T-helper 2 cell (primary cell): ENCODE data around the gene DCAF11.

Experiments
- DNase-seq, 5 experiments: peaks; one replicate each; pipeline versions ENCODE4 v3.0.0 to v3.0.0-alpha.2; 2012 to 2022

DCAF11 gene

DNA sequence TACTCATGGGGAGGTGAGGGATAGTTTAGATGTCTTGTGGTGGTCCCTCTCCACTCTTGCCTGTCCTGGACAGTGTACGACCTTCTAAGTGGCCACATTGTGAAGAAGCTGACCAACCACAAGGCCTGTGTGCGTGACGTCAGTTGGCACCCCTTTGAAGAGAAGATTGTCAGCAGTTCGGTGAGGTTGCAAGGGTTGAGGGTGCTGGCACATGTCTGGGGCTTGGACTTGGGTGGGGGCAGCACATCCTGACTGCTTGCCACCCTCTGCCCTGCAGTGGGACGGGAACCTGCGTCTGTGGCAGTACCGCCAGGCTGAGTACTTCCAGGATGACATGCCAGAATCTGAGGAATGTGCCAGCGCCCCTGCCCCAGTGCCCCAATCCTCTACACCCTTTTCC is 8.3 kb downstream of the DCAF11 start:
- no peak for DNase-seq

DNA sequence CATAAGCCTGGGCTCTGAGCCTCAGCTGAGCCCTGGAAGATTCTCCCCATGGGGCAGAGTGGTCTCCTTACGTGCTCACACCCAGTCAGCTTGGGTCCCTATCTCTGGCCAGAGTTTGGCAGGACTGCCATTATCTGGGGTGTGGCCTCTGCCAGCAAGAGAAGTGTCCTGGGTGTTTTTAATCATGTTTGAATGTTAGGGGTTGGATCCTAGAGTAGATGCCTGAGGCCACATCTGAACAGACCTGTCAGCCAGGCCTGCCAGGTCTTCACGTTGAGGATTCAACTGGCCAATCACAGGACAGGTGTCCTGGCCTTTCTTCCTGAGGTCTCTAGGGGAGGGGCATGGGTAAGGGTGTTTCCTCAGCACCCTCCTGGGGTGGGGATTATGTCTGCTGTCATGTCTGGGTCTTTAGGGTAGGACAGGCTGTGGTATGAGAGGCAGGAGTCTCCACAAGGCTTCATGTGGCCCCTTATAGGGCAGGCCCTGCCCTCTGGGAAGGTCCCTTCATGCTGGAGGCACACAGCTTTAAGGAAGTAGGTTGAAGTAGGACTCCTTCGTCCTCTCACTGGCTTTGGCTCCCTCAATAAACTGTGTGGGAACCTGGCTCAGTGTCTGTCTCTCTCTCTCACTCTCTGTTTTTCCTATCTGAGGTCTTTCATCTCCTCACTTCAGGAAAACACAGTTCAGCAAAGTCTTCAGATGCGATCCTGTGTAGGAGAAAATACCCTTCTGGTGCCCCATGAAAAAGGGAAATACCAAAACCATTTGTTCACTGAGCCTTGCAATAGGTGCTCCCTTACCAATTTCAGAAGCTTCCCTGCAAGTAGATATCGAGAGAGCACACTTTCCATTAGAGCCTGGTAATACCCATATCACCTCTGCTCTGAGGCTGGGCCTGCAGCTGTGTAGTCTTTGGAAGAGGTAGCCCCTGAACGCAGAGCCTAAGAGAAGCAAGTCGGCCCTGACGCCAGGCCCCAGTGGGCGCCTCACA is 9.1 kb downstream of the DCAF11 start:
- DNase-seq, result no peak

DNA sequence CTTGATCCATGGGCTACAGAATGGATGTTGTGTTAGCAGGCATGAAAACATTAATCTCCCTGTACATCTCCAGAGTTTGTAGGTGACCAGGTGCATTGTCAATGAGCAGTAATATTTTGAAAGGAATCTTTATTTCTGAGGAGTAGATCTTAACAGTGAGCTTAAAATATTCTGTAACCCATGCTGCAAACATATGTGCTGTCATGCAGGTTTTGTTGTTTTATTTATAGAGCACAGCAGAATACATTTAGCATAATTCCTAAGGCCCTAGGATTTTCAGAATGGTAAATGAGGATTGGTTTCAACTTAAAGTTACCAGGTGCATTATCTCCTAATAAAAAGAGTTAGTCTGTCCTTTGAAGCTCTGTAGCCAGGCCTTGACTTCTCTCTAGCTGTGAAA is 12.4 kb downstream of the DCAF11 start:
- DNase-seq, result no peak

GRCh38 chr14:24127673-24128072 is 13.1 kb downstream of the DCAF11 start:
- no peak for DNase-seq

DNA sequence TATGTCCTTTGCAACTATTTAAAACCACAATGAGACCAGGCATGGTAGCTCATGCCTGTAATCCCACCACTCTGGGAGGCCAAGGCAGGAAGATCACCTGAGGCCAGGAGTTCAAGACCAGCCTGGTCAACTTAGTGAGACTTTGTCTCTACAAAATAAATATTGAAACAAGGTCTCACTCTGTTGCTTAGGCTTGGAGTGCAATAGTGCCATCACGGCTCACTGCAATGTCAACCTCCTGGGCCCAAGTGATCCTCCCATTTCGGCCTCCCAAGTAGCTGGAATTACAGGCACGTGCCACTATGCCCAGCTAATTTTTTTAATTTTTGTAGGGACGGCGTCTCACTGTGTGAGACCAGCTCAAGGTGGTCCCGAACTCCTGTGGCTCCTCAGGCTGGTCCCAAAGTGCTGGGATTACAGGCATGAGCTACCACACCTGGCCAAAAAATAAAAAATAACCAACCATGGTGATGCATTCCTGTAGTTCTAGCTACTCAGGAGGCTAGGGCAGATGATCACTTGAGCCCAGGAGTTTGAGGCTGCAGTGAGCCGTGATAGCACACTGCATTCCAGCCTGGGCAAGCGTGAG is 14.9 kb downstream of the DCAF11 start:
- no peak for DNase-seq

- DNase-seq, result no peak
Measured at GRCh38 chr14:24130380-24130716, 15.8 kb downstream of the DCAF11 start, which contains the start of gene FITM1. Gene FITM1 (plus strand): TSS chr14:24130659. CDS start chr14:24131564, 905 bp downstream.

- DNase-seq, result no peak
Measured at GRCh38 chr14:24130717-24131548, 16.4 kb downstream of the DCAF11 start.

GRCh38 chr14:24131549-24131966 is 17.0 kb downstream of the DCAF11 start:
- DNase-seq, result no peak

DNA sequence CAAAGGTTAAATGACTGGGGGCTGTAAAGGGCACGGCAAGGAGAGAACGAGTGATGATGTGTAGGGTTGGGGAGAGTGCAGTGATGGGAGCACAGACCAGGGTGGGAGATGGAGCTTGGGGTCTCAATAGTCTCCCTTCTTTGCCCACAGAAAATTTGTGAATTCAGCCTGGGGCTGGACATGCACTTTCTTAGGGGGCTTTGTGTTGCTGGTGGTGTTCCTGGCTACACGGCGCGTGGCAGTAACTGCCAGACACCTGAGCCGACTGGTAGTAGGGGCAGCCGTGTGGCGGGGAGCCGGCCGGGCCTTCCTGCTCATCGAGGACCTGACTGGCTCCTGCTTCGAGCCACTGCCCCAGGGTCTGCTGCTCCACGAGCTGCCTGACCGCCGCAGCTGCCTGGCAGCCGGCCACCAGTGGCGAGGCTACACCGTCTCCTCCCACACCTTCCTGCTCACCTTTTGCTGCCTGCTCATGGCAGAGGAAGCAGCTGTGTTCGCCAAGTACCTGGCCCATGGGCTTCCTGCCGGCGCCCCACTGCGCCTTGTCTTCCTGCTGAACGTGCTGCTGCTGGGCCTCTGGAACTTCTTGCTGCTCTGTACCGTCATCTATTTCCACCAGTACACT is 17.6 kb downstream of the DCAF11 start:
- DNase-seq, result peak in 1 of 5 experiments; percentile 10

GRCh38 chr14:24132976-24133375 is 18.4 kb downstream of the DCAF11 start:
- DNase-seq, result no peak

DNA sequence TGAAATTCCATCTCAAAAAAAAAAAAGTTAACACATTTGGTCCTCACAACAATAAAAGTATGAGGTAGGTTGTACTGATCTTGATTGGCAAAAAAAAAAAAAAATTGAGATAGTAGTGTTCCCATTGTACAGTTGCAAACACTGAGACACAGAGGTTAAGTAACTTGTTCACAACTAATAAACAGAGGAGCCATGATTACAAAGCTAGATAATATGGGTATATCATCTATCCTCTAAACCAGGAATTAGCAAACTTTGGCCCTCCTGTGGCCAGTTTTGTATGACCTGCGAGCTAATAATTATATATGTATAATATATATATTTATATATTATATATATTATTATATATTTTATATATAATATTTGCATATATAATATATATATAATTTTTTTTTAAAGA is 19.2 kb downstream of the DCAF11 start:
- no peak for DNase-seq

- peak in 1 of 5 experiments; percentile 19 for DNase-seq
Measured at GRCh38 chr14:24135584-24135833, 20.9 kb downstream of the DCAF11 start.

- peak; percentile 87 to 93 (median 90) for DNase-seq
Measured at GRCh38 chr14:24135834-24136683, 21.5 kb downstream of the DCAF11 start, which contains the start of gene PSME1. Gene PSME1 (plus strand): TSS chr14:24136194. CDS start chr14:24136263, 69 bp downstream.

DNA sequence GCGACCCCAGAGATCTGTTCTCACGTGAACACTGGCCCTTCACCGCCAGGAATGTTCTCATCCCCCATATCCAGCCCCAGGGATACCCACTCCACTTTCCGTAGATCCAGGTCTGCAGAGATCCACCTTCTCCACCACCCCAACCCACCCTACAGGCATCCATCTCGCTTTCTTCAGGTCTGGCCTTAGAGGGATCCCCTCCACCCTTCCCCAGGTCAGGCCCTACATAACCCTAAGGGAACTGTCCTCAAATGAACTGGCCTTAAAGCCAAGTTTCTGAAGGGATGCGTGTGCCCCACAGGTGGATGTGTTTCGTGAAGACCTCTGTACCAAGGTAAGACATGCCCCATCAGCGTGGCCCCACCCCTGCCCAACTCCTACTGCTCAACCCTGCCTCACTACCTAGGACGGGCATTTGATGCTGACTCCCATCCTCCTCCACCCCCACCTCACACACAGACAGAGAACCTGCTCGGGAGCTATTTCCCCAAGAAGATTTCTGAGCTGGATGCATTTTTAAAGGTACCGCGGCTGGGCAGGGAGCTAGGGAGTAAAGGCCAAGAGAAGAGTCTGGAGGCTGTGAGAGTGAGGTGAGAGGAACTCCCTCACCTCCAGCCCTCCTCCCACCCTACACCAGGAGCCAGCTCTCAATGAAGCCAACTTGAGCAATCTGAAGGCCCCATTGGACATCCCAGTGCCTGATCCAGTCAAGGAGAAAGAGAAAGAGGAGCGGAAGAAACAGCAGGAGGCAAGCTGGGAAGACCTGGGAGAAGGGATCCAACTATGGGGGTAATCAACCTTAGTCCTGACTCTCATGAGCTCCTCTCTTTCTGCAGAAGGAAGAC is 22.3 kb downstream of the DCAF11 start:
- DNase-seq, result peak in 1 of 5 experiments; percentile 42

- DNase-seq, result no peak
Measured at GRCh38 chr14:24137529-24138395, 23.2 kb downstream of the DCAF11 start.

GRCh38 chr14:24138396-24139271 is 24.1 kb downstream of the DCAF11 start:
- DNase-seq, result no peak

DNA sequence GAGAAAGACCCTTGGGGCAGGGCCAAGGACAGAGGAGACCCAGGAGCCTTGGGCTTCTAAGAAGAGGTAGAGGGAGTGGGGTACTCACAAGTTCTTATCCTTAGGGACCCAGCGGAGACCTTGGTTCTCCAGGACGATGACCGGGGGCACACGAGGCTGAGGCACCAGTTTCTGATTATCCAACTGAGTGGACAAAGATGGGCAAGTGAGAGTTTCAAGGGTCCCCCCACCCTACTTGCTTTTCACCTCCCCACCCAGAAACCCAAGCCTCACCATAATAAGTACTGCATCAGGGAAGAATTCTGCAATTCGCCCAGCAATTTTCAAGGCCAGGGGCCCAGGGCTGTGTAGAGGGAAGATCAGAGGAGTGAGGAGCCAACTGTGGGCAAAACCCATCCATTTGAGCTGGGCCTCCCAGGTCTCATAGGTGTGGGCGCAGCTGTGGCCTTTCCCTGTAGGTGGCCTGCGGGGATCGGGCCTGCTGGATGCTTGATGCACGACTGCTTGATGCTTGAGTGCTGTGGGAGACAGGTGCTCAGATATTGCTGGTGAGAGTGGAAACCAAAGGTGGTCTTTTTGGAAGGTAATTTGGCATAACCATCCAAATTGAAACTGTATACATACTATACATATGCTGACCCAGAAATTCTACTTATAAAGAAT is 24.8 kb downstream of the DCAF11 start:
- peak in 1 of 5 experiments; percentile 48 for DNase-seq
